NCI-H2081 treated with DMSO at 0.1 percent for 48 hours (cell line): ENCODE measurements around the gene L3MBTL3.
"Not testable (repeated sequence)": the region's sequence is repeated elsewhere in the genome, so short reads cannot be mapped to it uniquely, and the experiment has no call there.

ENCODE experiments used
- DNase-seq: peaks from one replicate; lab custom pipeline; 2025; lab: John Stamatoyannopoulos, UW

The L3MBTL3 gene

GRCh38 chr6:130138909-130139242 is 120.5 kb downstream of the L3MBTL3 start:
- DNase-seq = no peak

- no peak for DNase-seq
These were observed 121.7 kb downstream of the L3MBTL3 start for GRCh38 chr6:130140084-130140483.

GRCh38 chr6:130143709-130144108 is 125.3 kb downstream of the L3MBTL3 start:
- no peak for DNase-seq

- no peak for DNase-seq
These were observed 128.7 kb downstream of the L3MBTL3 start for GRCh38 chr6:130147111-130147510.

GRCh38 chr6:130148181-130148580 is 129.8 kb downstream of the L3MBTL3 start:
- no peak for DNase-seq

GRCh38 chr6:130149016-130149415 is 130.6 kb downstream of the L3MBTL3 start:
- not testable (repeated sequence) for DNase-seq

- no peak for DNase-seq
These were observed 132.5 kb downstream of the L3MBTL3 start for GRCh38 chr6:130150906-130151305.

GRCh38 chr6:130152908-130153510 is 134.6 kb downstream of the L3MBTL3 start:
- no peak for DNase-seq

- DNase-seq = no peak
These were observed 138.5 kb downstream of the L3MBTL3 start for GRCh38 chr6:130156908-130157307.

GRCh38 chr6:130158056-130158455 is 139.7 kb downstream of the L3MBTL3 start:
- DNase-seq = no peak

GRCh38 chr6:130158548-130158947 is 140.2 kb downstream of the L3MBTL3 start:
- no peak for DNase-seq

- DNase-seq = no peak
These were observed 141.6 kb downstream of the L3MBTL3 start for GRCh38 chr6:130159956-130160355.

GRCh38 chr6:130161683-130162404 is 143.5 kb downstream of the L3MBTL3 start:
- no peak for DNase-seq

- no peak for DNase-seq
These were observed 144.0 kb downstream of the L3MBTL3 start for GRCh38 chr6:130162421-130162820.

- no peak for DNase-seq
These were observed 144.9 kb downstream of the L3MBTL3 start for GRCh38 chr6:130163266-130163665.

- DNase-seq = no peak
These were observed 145.9 kb downstream of the L3MBTL3 start for GRCh38 chr6:130164251-130164650.

- DNase-seq = no peak
These were observed 149.3 kb downstream of the L3MBTL3 start for GRCh38 chr6:130167655-130168054.

- not testable (repeated sequence) for DNase-seq
These were observed 151.8 kb downstream of the L3MBTL3 start for GRCh38 chr6:130170160-130170559.

GRCh38 chr6:130173377-130174004 is 155.1 kb downstream of the L3MBTL3 start:
- DNase-seq = not testable (repeated sequence)

- DNase-seq = no peak
These were observed 158.0 kb downstream of the L3MBTL3 start for GRCh38 chr6:130176378-130176777.

GRCh38 chr6:130178692-130179091 is 160.3 kb downstream of the L3MBTL3 start:
- DNase-seq = no peak

GRCh38 chr6:130182466-130182865 is 164.1 kb downstream of the L3MBTL3 start:
- DNase-seq = no peak
